T-helper 17 cell (primary cell): Measurements from ENCODE around the gene TBC1D2. TPM values are rescaled to one million over a fixed set of nuclear protein-coding genes. Genes with fewer than 3 reads are reported as not detected.

Experiments used
- ATAC-seq: fragments of 150-1000 bp; cut with Tn5 transposase; 2 replicates; pipeline ENCODE4 v1.10.0; 2021; ENCODE audit warnings: mild to moderate bottlenecking, moderate library complexity
- DNase-seq, 3 donors: peaks; one replicate each; pipeline versions ENCODE4 v3.0.0 to v3.0.0-alpha.2; 2020 to 2021
- H3K9me3 ChIP-seq: one replicate; pipeline ENCODE4 v1.7.0; 2013; ENCODE audit warnings: low read length, mild to moderate bottlenecking; ENCODE audit not compliant: control insufficient read depth, poor library complexity, severe bottlenecking
- H3K27ac Mint-ChIP-seq: one replicate; pipeline ENCODE4 v1.8.0; 2022; ENCODE audit warnings: mild to moderate bottlenecking, moderate library complexity, mixed read lengths
- H3K27me3 Mint-ChIP-seq: one replicate; pipeline ENCODE4 v1.8.0; 2022; ENCODE audit warnings: mixed read lengths
- H3K36me3 Mint-ChIP-seq: one replicate; pipeline ENCODE4 v1.8.0; 2022; ENCODE audit warnings: low read depth, mixed read lengths
- H3K4me1 Mint-ChIP-seq: one replicate; pipeline ENCODE4 v1.8.0; 2022; ENCODE audit warnings: mild to moderate bottlenecking, mixed read lengths
- H3K4me3 Mint-ChIP-seq: one replicate; pipeline ENCODE4 v1.8.0; 2022; ENCODE audit warnings: mild to moderate bottlenecking, moderate library complexity, mixed read lengths
- total RNA-seq, 4 donors: library from RNA in 2 of 4; stranded (reverse) in 2 of 4; gene quantifications; one replicate each; pipeline ENCODE4 v1.2.3 and lab custom pipeline; 2022 to 2026

The TBC1D2 gene
- total RNA-seq, 2 donors from 2014 or later: 7.8 to 8.2 TPM

GRCh38 chr9:98150164-98150563 is 105.3 kb downstream of the TBC1D2 start:
- H3K27ac Mint-ChIP-seq: peak overlapping the region; percentile 81
- no peak for ATAC-seq
- H3K4me3 Mint-ChIP-seq: no peak overlapping the region
- H3K27me3 Mint-ChIP-seq: no peaks in the 10 kb centered on the region
- H3K9me3 ChIP-seq: no peaks in the 10 kb centered on the region
- H3K36me3 Mint-ChIP-seq: peaks cover 3% of the 10 kb centered on the region
- DNase-seq: no peak
- H3K4me1 Mint-ChIP-seq: peaks cover 14% of the 10 kb centered on the region

- Mint-ChIP-seq H3K36me3 (peaks cover 3% of the 10 kb centered on the region), H3K4me1 (peaks cover 18% of the 10 kb centered on the region), H3K4me3 (no peak overlapping the region), H3K27me3 (no peaks in the 10 kb centered on the region), H3K27ac (peak overlapping the region; percentile 4)
- DNase-seq (no peak), ATAC-seq (no peak)
- H3K9me3 ChIP-seq: no peaks in the 10 kb centered on the region
Observed at GRCh38 chr9:98149422-98149821, 106.0 kb downstream of the TBC1D2 start.

Other genes starting within 250 kb of the TBC1D2 start
- gene NANS, start 198.9 kb downstream of the TBC1D2 start, total RNA-seq: 10 to 100 TPM; 38.1 to 44.9 TPM
- gene TRIM14, start 136.4 kb downstream of the TBC1D2 start, total RNA-seq: 10 to 100 TPM; 63.8 to 64.6 TPM
- 10 to 100 TPM; 13.9 to 16.6 TPM for gene CORO2A, start 63.0 kb downstream of the TBC1D2 start, total RNA-seq